MM.1S (cell line): ENCODE measurements around the gene MPV17.
"Not testable (repeated sequence)": the region's sequence is repeated elsewhere in the genome, so short reads cannot be mapped to it uniquely, and the experiment has no call there.

Experiments used
- DNase-seq: peaks from one replicate; pipeline ENCODE4 v3.0.0-alpha.2; 2015
- H2AFZ ChIP-seq: fragments of 300-600 bp; sonication (generic); 2 replicates; pipeline ENCODE4 v1.6.0; 2016; ENCODE audit warnings: antibody characterized with exemption, low read length
- H3F3A ChIP-seq: fragments of 300-600 bp; sonication (generic); 2 replicates; pipeline ENCODE4 v1.6.1; 2016; ENCODE audit warnings: mild to moderate bottlenecking, antibody characterized with exemption, low read length, moderate library complexity, mixed read lengths; ENCODE audit not compliant: insufficient read depth
- H3K27ac ChIP-seq: fragments of 300-600 bp; sonication (generic); 2 replicates; pipeline ENCODE4 v1.5.1; 2016; ENCODE audit warnings: mild to moderate bottlenecking, low read length
- H3K27me3 ChIP-seq: fragments of 300-600 bp; sonication (generic); replicated peaks from 2 replicates; pipeline ENCODE4 v1.6.0; 2016; ENCODE audit warnings: low read length; ENCODE audit not compliant: insufficient read depth
- H3K36me3 ChIP-seq: fragments of 300-600 bp; sonication (generic); replicated peaks from 2 replicates; pipeline ENCODE4 v1.6.1; 2016; ENCODE audit warnings: mild to moderate bottlenecking, low read length, mixed read lengths; ENCODE audit not compliant: insufficient read depth
- H3K4me1 ChIP-seq: fragments of 300-600 bp; sonication (generic); 2 replicates; pipeline ENCODE4 v1.6.1; 2016; ENCODE audit warnings: low read length, mixed read lengths
- H3K4me2 ChIP-seq: fragments of 300-600 bp; sonication (generic); 2 replicates; pipeline ENCODE4 v1.6.0; 2016; ENCODE audit warnings: low read depth, low read length
- H3K4me3 ChIP-seq: fragments of 300-600 bp; sonication (generic); 2 replicates; pipeline ENCODE4 v1.5.1; 2016; ENCODE audit warnings: low read length, mixed read lengths
- H3K79me2 ChIP-seq: fragments of 300-600 bp; sonication (generic); 2 replicates; pipeline ENCODE4 v1.6.1; 2016; ENCODE audit warnings: mixed run types, low read length, mixed read lengths
- H3K9ac ChIP-seq: fragments of 300-600 bp; sonication (generic); 2 replicates; pipeline ENCODE4 v1.6.1; 2016; ENCODE audit warnings: low read length, mixed read lengths
- H3K9me2 ChIP-seq: fragments of 300-600 bp; sonication (generic); replicated peaks from 2 replicates; pipeline ENCODE4 v1.6.1; 2016; ENCODE audit warnings: mild to moderate bottlenecking, low read length, mixed read lengths; ENCODE audit not compliant: insufficient read depth
- H3K9me3 ChIP-seq: fragments of 300-600 bp; sonication (generic); replicated peaks from 2 replicates; pipeline ENCODE4 v1.6.1; 2016; ENCODE audit warnings: mild to moderate bottlenecking, low read length, mixed read lengths; ENCODE audit not compliant: insufficient read depth
- H4K20me1 ChIP-seq: fragments of 300-600 bp; sonication (generic); 2 replicates; pipeline ENCODE4 v1.6.1; 2016; ENCODE audit warnings: mild to moderate bottlenecking, low read length, moderate library complexity, mixed read lengths; ENCODE audit not compliant: insufficient read depth
- CTCF ChIP-seq: fragments of 300-600 bp; sonication (generic); IDR thresholded peaks from 2 replicates; pipeline ENCODE4 v1.5.1; 2016; ENCODE audit warnings: antibody characterized with exemption, low read length, mixed read lengths
- EZH2 ChIP-seq: fragments of 300-600 bp; sonication (generic); optimal IDR thresholded peaks from 2 replicates; pipeline ENCODE3; 2017; ENCODE audit warnings: low read depth, mild to moderate bottlenecking, antibody characterized with exemption, low read length, mixed read lengths
- EZH2phosphoT487 ChIP-seq: fragments of 300-600 bp; sonication (generic); IDR thresholded peaks from 2 replicates; pipeline ENCODE4 v1.6.1; 2018; ENCODE audit warnings: antibody characterized with exemption, low read length

Gene MPV17

DNA sequence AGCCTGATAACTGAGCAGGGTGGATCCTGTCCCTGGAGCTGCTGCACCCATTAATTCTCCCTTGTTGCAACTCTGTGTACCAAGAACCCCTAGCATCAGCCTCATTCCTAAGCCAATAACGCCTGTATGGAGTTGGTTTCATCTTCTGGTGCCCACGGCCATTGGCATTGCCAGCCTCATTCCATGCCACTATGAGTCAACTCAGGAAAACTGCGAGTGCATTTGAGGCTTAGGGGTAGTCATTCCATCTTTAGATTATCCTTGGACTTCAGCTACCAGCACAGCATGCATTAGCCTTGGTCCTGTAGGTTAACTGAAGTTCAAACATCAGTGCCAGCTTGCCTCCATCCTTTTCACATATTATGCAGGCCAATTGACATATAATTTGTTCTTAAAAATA is 42.1 kb downstream of the MPV17 start:
- Histone ChIP-seq H3K27ac (no peak overlapping the region), H3F3A (no peaks in the 10 kb centered on the region), H3K9me2 (no peaks in the 10 kb centered on the region), H2AFZ (no peak overlapping the region), H3K4me3 (no peak overlapping the region), H3K4me2 (no peak overlapping the region), H3K79me2 (no peaks in the 10 kb centered on the region), H4K20me1 (no peaks in the 10 kb centered on the region), H3K9me3 (no peaks in the 10 kb centered on the region), H3K27me3 (no peaks in the 10 kb centered on the region), H3K9ac (no peak overlapping the region), H3K36me3 (no peaks in the 10 kb centered on the region), H3K4me1 (no peaks in the 10 kb centered on the region)
- TF ChIP-seq EZH2phosphoT487 (no peak), EZH2 (no peak), CTCF (no peak)
- no peak for DNase-seq

- TF ChIP-seq CTCF: no peak
- TF ChIP-seq EZH2phosphoT487: no peak
- no peak for TF ChIP-seq EZH2
- DNase-seq: no peak
- H3K4me1 ChIP-seq: no peaks in the 10 kb centered on the region
- no peaks in the 10 kb centered on the region for H3K36me3 ChIP-seq
- no peaks in the 10 kb centered on the region for H3K79me2 ChIP-seq
- H3K4me3 ChIP-seq: no peak overlapping the region
- H3F3A ChIP-seq: no peaks in the 10 kb centered on the region
- no peaks in the 10 kb centered on the region for H3K27me3 ChIP-seq
- H3K9ac ChIP-seq: no peak overlapping the region
- no peak overlapping the region for H3K27ac ChIP-seq
- no peak overlapping the region for H2AFZ ChIP-seq
- no peaks in the 10 kb centered on the region for H3K9me3 ChIP-seq
- H4K20me1 ChIP-seq: no peaks in the 10 kb centered on the region
- no peak overlapping the region for H3K4me2 ChIP-seq
- no peaks in the 10 kb centered on the region for H3K9me2 ChIP-seq
Measured at GRCh38 chr2:27278010-27278409, 44.9 kb downstream of the MPV17 start.

GRCh38 chr2:27275211-27276150 is 47.4 kb downstream of the MPV17 start, which contains the start of gene DNAJC5G:
DNAJC5G (plus strand) TSS chr2:27275433; CDS start chr2:27276729, 1,296 bp downstream.
- Histone ChIP-seq H3K36me3 (no peaks in the 10 kb centered on the region), H3K27ac (no peak within 1 kb of the TSS), H3K4me3 (no peak within 1 kb of the TSS), H3K27me3 (no peaks in the 10 kb centered on the region), H3F3A (no peaks in the 10 kb centered on the region), H3K9ac (no peak within 1 kb of the TSS), H3K4me1 (no peaks in the 10 kb centered on the region), H4K20me1 (no peaks in the 10 kb centered on the region), H3K79me2 (no peaks in the 10 kb centered on the region), H2AFZ (no peak within 1 kb of the TSS), H3K9me3 (no peaks in the 10 kb centered on the region), H3K9me2 (no peaks in the 10 kb centered on the region), H3K4me2 (no peak within 1 kb of the TSS)
- DNase-seq: no peak
- no peak for TF ChIP-seq CTCF
- no peak for TF ChIP-seq EZH2phosphoT487
- TF ChIP-seq EZH2: no peak

DNA sequence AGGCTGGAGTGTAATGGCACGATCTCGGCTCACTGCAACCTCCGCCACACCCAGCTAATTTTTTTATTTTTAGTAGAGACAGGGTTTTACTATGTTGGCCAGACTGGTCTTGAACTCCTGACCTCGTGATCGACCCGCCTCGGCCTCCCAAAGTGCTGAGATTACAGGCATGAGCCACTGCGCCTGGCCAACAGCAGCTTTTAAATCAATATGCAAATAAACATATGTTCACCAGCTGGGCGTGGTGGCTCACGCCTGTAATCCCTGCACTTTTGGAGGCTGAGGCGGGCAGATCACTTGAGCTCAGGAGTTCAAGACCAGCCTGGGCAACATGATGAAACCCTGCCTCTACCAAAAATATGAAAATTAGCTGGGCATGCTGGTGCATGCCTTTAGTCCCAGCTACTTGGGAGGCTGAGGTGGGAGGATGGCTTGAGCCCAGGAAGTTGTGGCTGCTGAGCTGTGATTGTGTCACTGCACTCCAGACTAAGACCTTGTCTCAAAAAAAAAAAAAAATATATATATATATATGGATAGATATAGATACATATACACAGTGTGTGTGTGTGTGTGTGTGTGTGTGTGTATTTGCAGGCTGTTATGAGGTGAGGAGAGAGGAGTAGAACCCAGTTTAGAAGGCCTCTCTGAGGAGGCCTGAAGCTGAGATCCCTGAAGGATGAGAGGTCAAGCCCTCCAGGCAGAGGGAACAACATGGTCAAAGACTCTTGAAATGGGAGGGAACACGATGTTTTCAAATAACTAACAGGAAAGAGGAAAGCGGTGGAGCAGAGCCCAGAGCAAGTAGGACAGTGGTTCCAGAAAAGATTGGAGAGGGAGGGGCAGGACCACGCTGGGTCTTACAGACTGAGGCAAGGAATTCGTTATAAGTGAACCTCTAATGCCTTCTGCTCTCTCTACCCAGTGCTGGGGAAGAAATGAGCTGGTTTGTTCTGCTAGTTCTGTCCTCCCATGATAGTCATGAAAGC is 50.1 kb downstream of the MPV17 start:
- not testable (repeated sequence) for DNase-seq, H4K20me1 ChIP-seq, H3K9ac ChIP-seq, H3K79me2 ChIP-seq, H3K36me3 ChIP-seq, H3K4me3 ChIP-seq, H3K9me3 ChIP-seq, H3K4me1 ChIP-seq, H3F3A ChIP-seq, H3K4me2 ChIP-seq, H3K27ac ChIP-seq, H3K27me3 ChIP-seq, H3K9me2 ChIP-seq, H2AFZ ChIP-seq
